ENCODE data around the gene HLA-G.
"Not testable (repeated sequence)": the region's sequence is repeated elsewhere in the genome, so short reads cannot be mapped to it uniquely, and the experiment has no call there.

The HLA-G gene

DNA sequence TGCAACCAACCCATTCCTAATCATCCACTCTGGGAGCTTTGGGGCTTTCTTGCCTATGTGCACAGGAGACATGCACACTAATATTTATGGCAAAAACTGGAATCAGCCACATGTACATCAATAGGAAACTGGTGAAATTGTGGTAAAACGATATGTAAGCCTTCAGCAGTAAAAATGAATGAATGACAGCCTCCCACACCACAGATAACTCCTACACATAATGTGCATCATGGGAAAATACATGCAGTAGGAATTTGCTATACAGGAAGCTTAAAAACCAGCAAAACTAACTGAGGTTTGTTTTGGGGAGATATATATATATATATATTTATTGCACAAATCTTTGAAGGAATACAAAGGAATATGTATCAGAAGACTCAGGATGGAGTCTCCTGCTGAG, 47.6 kb downstream of the HLA-G start:
- no peak for DNase-seq

DNA sequence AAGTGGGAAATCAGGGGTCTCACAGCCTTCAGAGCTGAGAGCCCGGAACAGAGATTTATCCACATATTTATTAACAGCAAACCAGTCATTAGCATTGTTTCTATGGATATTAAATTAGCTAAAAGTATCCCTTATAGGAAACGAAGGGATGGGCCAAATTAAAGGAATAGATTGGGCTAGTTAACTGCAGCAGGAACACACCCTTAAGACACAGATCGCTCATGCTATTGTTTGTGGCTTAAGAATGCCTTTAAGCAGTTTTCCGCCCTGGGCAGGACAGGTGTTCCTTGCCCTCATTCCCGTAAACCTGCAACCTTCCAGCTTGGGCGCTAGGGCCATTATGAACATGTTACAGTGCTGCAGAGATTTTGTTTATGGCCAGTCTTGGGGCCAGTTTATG, 48.1 kb downstream of the HLA-G start:
- DNase-seq: not testable (repeated sequence)
